Measurements from ENCODE around the gene TRAPPC12. TPM values are rescaled to one million over a fixed set of nuclear protein-coding genes. Genes with fewer than 3 reads are reported as not detected.

The TRAPPC12 gene
- total and polyA plus RNA-seq, 8 donors = 35.2 to 97.5 (median 40.9) TPM

- Histone ChIP-seq H3K4me3 (no peak overlapping the region), H3K27me3 (no peaks in the 10 kb centered on the region), H3K4me1 (no peaks in the 10 kb centered on the region), H3K27ac (no peak overlapping the region), H3K36me3 (peaks cover 0 to 12% (median 0%) of the 10 kb centered on the region in 3 donors), H3K9me3 (no peaks in the 10 kb centered on the region)
- TF ChIP-seq CTCF (IDR thresholded peaks at IDR 0.05) = no peak
- WGBS, 2 donors = 89 to 92% methylated on average over 6 of the region's 6 CpGs
- ATAC-seq (no peak), DNase-seq (no peak), FAIRE-seq (no peak)
- intact Hi-C loops (cut with DNase I) = no loop called here
Measured at GRCh38 chr2:3432067-3432466, 52.6 kb downstream of the TRAPPC12 start.

- no peak for TF ChIP-seq CTCF (IDR thresholded peaks at IDR 0.05)
- intact Hi-C loops (cut with DNase I) = no loop called here
- ATAC-seq = peak in 1 of 4 donors; percentile 23
Measured at GRCh38 chr2:3432693-3433338, 53.3 kb downstream of the TRAPPC12 start.

GRCh38 chr2:3433339-3433699 is 53.8 kb downstream of the TRAPPC12 start:
- H3K9me3 ChIP-seq = no peaks in the 10 kb centered on the region
- ATAC-seq (peak in 2 of 4 donors; percentile 19 to 22), FAIRE-seq (no peak), DNase-seq (no peak)
- no peak overlapping the region for H3K27ac ChIP-seq
- intact Hi-C loops (cut with DNase I) = no loop called here
- TF ChIP-seq CTCF (IDR thresholded peaks at IDR 0.05) = no peak
- no peaks in the 10 kb centered on the region for H3K4me1 ChIP-seq
- H3K36me3 ChIP-seq = peaks cover 0 to 6% (median 0%) of the 10 kb centered on the region in 3 donors
- H3K27me3 ChIP-seq = no peaks in the 10 kb centered on the region
- H3K4me3 ChIP-seq = no peak overlapping the region
- 90 to 95% methylated on average over 8 of the region's 8 CpGs for WGBS, 2 donors

More at GRCh38 chr2:3432693-3433338, 53.3 kb downstream of the TRAPPC12 start:
- peaks cover 0 to 6% (median 0%) of the 10 kb centered on the region in 3 donors for H3K36me3 ChIP-seq
- DNase-seq (no peak), FAIRE-seq (no peak)
- no peaks in the 10 kb centered on the region for H3K27me3 ChIP-seq
- H3K27ac ChIP-seq = no peak overlapping the region
- no peak overlapping the region for H3K4me3 ChIP-seq
- WGBS, 2 donors = 90 to 92% methylated on average over 10 of the region's 10 CpGs
- H3K9me3 ChIP-seq = no peaks in the 10 kb centered on the region
- no peaks in the 10 kb centered on the region for H3K4me1 ChIP-seq

GRCh38 chr2:3433776-3434400 is 54.4 kb downstream of the TRAPPC12 start:
- DNase-seq (no peak), ATAC-seq (peak in 1 of 4 donors; percentile 46), FAIRE-seq (no peak)
- Histone ChIP-seq H3K9me3 (no peaks in the 10 kb centered on the region), H3K27ac (no peak overlapping the region), H3K36me3 (peaks cover 0 to 6% (median 0%) of the 10 kb centered on the region in 3 donors), H3K4me1 (no peaks in the 10 kb centered on the region), H3K4me3 (no peak overlapping the region), H3K27me3 (no peaks in the 10 kb centered on the region)
- intact Hi-C loops (cut with DNase I) = no loop called here
- 85 to 90% methylated on average over 7 of the region's 7 CpGs for WGBS, 2 donors
- TF ChIP-seq CTCF (IDR thresholded peaks at IDR 0.05) = no peak

GRCh38 chr2:3434654-3435053 is 55.2 kb downstream of the TRAPPC12 start:
- Histone ChIP-seq H3K4me3 (no peak overlapping the region), H3K4me1 (no peaks in the 10 kb centered on the region), H3K27ac (no peak overlapping the region), H3K36me3 (peaks cover 0 to 6% (median 0%) of the 10 kb centered on the region in 3 donors), H3K27me3 (no peaks in the 10 kb centered on the region), H3K9me3 (no peaks in the 10 kb centered on the region)
- intact Hi-C loops (cut with DNase I) = no loop called here
- FAIRE-seq (no peak), ATAC-seq (no peak), DNase-seq (no peak)
- no peak for TF ChIP-seq CTCF (IDR thresholded peaks at IDR 0.05)
- 74 to 76% methylated on average over 11 of the region's 11 CpGs for WGBS, 2 donors
